ENCODE results near the gene SSNA1. TPM values are rescaled to one million over a fixed set of nuclear protein-coding genes. Genes with fewer than 3 reads are reported as not detected.

The SSNA1 gene
- polyA plus RNA-seq, 1 donor from 2014 or later, result 170 TPM

DNA sequence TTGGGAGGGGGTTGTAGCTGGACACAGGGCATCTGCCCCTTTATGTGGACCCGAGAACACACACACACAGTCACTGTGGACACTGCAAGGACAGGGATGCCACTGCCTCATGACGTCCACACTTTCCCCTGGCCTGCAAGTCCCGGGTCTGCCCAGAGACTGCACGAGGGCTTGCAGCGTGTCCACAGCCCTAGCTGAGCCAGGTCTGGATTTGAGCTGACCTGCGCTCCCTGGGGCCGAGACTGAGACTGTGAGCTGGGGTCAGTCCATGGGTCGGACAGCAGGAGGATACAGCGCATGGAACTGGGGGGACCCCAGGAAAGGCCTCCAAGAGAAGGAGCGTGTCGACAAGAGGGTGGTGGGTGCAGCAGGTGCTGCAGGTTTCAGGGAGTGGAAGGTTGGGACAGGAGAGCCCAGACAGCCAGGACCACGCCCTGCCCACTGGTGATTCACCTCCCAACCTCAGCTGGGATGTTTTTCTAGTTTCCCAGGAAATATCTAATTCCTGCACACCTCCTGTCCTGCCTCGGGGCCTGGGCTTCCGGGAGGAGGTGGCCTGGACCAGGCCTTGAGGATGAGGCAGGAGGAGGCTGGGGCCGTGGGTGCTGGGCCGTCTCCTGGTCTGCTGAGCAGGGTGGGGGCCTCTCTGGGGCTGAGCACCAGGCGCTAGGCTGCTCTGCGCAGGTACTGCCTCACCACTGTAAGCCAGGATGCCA is 38.0 kb downstream of the SSNA1 start:
- Histone ChIP-seq H3K9me3 (ENCODE audit: low read length) (no peaks in the 10 kb centered on the region), H3K27ac (ENCODE audit: low read length) (no peak overlapping the region), H3F3A (ENCODE audit: insufficient read depth, low read length, poor library complexity, severe bottlenecking) (no peaks in the 10 kb centered on the region), H2AFZ (ENCODE audit: low read depth, low read length) (no peak overlapping the region), H3K27me3 (ENCODE audit: insufficient read depth, low read depth, low read length) (no peaks in the 10 kb centered on the region), H3K9ac (ENCODE audit: low read length) (no peak overlapping the region), H3K79me2 (replicated peaks; ENCODE audit: insufficient read depth, low read length) (no peaks in the 10 kb centered on the region), H3K9me2 (ENCODE audit: insufficient read depth, low read length) (no peaks in the 10 kb centered on the region), H3K4me2 (ENCODE audit: low read length) (no peak overlapping the region), H4K20me1 (ENCODE audit: insufficient read depth) (no peaks in the 10 kb centered on the region), H3K36me3 (ENCODE audit: insufficient read depth, low read length) (no peaks in the 10 kb centered on the region), H3K4me3 (ENCODE audit: low read length) (no peak overlapping the region)
- TF ChIP-seq EP300 (conservative IDR thresholded peaks at IDR 0.05; ENCODE audit: poor library complexity, severe bottlenecking) (no peak), RAD21 (conservative IDR thresholded peaks at IDR 0.05) (no peak), POLR2AphosphoS5 (IDR thresholded peaks at IDR 0.05) (no peak), SMC3 (conservative IDR thresholded peaks at IDR 0.05; ENCODE audit: poor library complexity) (no peak), EZH2 (IDR thresholded peaks at IDR 0.05; ENCODE audit: borderline replicate concordance, insufficient read depth, low read length, poor library complexity, severe bottlenecking) (no peak), MXI1 (conservative IDR thresholded peaks at IDR 0.05; ENCODE audit: poor library complexity, severe bottlenecking) (no peak), TAF1 (IDR thresholded peaks at IDR 0.05; ENCODE audit: low read depth) (no peak)
- TF ChIP-seq, protein P1, sequence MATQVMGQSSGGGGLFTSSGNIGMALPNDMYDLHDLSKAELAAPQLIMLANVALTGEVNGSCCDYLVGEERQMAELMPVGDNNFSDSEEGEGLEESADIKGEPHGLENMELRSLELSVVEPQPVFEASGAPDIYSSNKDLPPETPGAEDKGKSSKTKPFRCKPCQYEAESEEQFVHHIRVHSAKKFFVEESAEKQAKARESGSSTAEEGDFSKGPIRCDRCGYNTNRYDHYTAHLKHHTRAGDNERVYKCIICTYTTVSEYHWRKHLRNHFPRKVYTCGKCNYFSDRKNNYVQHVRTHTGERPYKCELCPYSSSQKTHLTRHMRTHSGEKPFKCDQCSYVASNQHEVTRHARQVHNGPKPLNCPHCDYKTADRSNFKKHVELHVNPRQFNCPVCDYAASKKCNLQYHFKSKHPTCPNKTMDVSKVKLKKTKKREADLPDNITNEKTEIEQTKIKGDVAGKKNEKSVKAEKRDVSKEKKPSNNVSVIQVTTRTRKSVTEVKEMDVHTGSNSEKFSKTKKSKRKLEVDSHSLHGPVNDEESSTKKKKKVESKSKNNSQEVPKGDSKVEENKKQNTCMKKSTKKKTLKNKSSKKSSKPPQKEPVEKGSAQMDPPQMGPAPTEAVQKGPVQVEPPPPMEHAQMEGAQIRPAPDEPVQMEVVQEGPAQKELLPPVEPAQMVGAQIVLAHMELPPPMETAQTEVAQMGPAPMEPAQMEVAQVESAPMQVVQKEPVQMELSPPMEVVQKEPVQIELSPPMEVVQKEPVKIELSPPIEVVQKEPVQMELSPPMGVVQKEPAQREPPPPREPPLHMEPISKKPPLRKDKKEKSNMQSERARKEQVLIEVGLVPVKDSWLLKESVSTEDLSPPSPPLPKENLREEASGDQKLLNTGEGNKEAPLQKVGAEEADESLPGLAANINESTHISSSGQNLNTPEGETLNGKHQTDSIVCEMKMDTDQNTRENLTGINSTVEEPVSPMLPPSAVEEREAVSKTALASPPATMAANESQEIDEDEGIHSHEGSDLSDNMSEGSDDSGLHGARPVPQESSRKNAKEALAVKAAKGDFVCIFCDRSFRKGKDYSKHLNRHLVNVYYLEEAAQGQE (IDR thresholded peaks at IDR 0.05; ENCODE audit: borderline replicate concordance), result no peak
- TF ChIP-seq, protein P2, sequence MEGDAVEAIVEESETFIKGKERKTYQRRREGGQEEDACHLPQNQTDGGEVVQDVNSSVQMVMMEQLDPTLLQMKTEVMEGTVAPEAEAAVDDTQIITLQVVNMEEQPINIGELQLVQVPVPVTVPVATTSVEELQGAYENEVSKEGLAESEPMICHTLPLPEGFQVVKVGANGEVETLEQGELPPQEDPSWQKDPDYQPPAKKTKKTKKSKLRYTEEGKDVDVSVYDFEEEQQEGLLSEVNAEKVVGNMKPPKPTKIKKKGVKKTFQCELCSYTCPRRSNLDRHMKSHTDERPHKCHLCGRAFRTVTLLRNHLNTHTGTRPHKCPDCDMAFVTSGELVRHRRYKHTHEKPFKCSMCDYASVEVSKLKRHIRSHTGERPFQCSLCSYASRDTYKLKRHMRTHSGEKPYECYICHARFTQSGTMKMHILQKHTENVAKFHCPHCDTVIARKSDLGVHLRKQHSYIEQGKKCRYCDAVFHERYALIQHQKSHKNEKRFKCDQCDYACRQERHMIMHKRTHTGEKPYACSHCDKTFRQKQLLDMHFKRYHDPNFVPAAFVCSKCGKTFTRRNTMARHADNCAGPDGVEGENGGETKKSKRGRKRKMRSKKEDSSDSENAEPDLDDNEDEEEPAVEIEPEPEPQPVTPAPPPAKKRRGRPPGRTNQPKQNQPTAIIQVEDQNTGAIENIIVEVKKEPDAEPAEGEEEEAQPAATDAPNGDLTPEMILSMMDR (IDR thresholded peaks at IDR 0.05; ENCODE audit: poor library complexity, severe bottlenecking), result no peak

DNA sequence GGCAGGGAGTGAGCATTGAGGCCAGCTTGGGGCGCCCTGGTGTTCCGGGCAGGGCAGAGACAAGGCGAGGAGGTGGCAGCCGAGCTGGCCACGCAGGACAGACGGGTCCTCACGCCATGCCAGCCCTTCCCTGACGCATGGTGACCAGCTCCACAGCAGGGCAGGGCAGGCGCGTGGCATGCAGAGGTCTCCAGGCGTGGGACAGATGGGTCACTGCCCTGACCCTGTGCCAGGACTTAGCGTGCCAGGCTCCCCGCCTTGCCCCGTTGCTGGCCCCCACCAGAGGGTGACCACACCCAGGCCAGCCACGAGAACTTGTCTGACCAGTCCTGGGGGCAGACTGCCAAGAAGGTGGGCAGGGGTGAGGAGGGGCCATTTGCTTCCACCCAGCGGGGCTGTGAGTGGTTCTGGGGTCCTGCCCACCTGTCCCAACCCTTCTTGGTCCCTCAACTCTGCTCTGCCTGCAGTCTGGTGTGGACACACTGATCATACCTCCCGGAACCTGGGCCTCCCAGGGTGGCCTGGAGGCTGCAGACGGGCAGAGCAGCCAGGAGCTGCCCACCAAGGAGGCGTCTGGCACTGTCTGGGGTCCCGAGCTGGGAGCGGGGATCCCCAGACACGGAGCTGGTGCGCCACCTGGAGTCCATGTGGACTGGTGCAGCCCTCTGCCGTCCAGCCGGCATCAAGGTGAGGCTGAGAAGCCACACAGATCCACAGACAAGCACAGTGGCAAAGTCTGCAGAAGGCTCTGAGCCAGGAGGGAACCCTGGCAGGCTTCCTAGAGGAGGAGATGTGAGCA is 38.8 kb downstream of the SSNA1 start, which contains the start of gene RNF224:
TSS of gene RNF224 (plus strand) at position 449 of the 799 bp plus-strand sequence. CDS start 834 bp downstream, outside the sequence.
- no peaks in the 10 kb centered on the region for H3K9me2 ChIP-seq (ENCODE audit: insufficient read depth, low read length)
- no peaks in the 10 kb centered on the region for H4K20me1 ChIP-seq (ENCODE audit: insufficient read depth)
- H3K36me3 ChIP-seq (ENCODE audit: insufficient read depth, low read length), result no peaks in the 10 kb centered on the region
- H3K27ac ChIP-seq (ENCODE audit: low read length), result no peak within 1 kb of the TSS
- TF ChIP-seq RAD21 (conservative IDR thresholded peaks at IDR 0.05) (peak; percentile 90), POLR2AphosphoS5 (IDR thresholded peaks at IDR 0.05) (no peak), TAF1 (IDR thresholded peaks at IDR 0.05; ENCODE audit: low read depth) (no peak), MXI1 (conservative IDR thresholded peaks at IDR 0.05; ENCODE audit: poor library complexity, severe bottlenecking) (no peak), SMC3 (conservative IDR thresholded peaks at IDR 0.05; ENCODE audit: poor library complexity) (peak; percentile 90), EP300 (conservative IDR thresholded peaks at IDR 0.05; ENCODE audit: poor library complexity, severe bottlenecking) (no peak), EZH2 (IDR thresholded peaks at IDR 0.05; ENCODE audit: borderline replicate concordance, insufficient read depth, low read length, poor library complexity, severe bottlenecking) (no peak)
- TF ChIP-seq, protein P1 (IDR thresholded peaks at IDR 0.05; ENCODE audit: borderline replicate concordance), result no peak
- TF ChIP-seq, protein P2 (IDR thresholded peaks at IDR 0.05; ENCODE audit: poor library complexity, severe bottlenecking), result peak; percentile 93
- H3K9me3 ChIP-seq (ENCODE audit: low read length), result no peaks in the 10 kb centered on the region
- H3F3A ChIP-seq (ENCODE audit: insufficient read depth, low read length, poor library complexity, severe bottlenecking), result no peaks in the 10 kb centered on the region
- no peak within 1 kb of the TSS for H3K4me3 ChIP-seq (ENCODE audit: low read length)
- no peaks in the 10 kb centered on the region for H3K27me3 ChIP-seq (ENCODE audit: insufficient read depth, low read depth, low read length)
- no peaks in the 10 kb centered on the region for H3K79me2 ChIP-seq (replicated peaks; ENCODE audit: insufficient read depth, low read length)
- no peak within 1 kb of the TSS for H3K4me2 ChIP-seq (ENCODE audit: low read length)
- H2AFZ ChIP-seq (ENCODE audit: low read depth, low read length), result no peak within 1 kb of the TSS
- no peak within 1 kb of the TSS for H3K9ac ChIP-seq (ENCODE audit: low read length)

Measured in neural cell (in vitro differentiated cells).